HCT116 (cell line): ENCODE measurements around the gene SLC8A2.

Experiments used
- CEBPB ChIP-seq: IDR thresholded peaks from 2 replicates; pipeline ENCODE4 v1.6.1; 2012; ENCODE audit warnings: low read depth
- EGR1 ChIP-seq: IDR thresholded peaks from 2 replicates; pipeline ENCODE4 v1.6.1; 2012; ENCODE audit warnings: low read depth
- ELF1 ChIP-seq: IDR thresholded peaks from 2 replicates; pipeline ENCODE4 v1.6.1; 2012; ENCODE audit warnings: low read depth, borderline replicate concordance
- EZH2 ChIP-seq: fragments of 200-600 bp; sonication (generic); IDR thresholded peaks from 2 replicates; pipeline ENCODE4 v1.6.1; 2017; ENCODE audit warnings: antibody characterized with exemption, mixed run types
- EZH2phosphoT487 ChIP-seq: fragments of 200-600 bp; IDR thresholded peaks from 2 replicates; pipeline ENCODE4 v1.6.1; 2018; ENCODE audit warnings: antibody characterized with exemption, borderline replicate concordance
- POLR2A ChIP-seq: IDR thresholded peaks from 2 replicates; pipeline ENCODE4 v1.7.0; 2011; ENCODE audit warnings: borderline replicate concordance; ENCODE audit not compliant: insufficient read depth, insufficient read length; ENCODE audit errors: extremely low read depth
- POLR2AphosphoS5 ChIP-seq: IDR thresholded peaks from 2 replicates; pipeline ENCODE4 v1.6.1; 2011; ENCODE audit warnings: mild to moderate bottlenecking, low read depth, low read length, moderate library complexity
- RAD21 ChIP-seq: IDR thresholded peaks from 2 replicates; pipeline ENCODE4 v1.6.1; 2012; ENCODE audit warnings: low read depth, mild to moderate bottlenecking
- SP1 ChIP-seq: IDR thresholded peaks from 2 replicates; pipeline ENCODE4 v1.6.1; 2012; ENCODE audit warnings: low read depth
- TF ChIP-seq, protein P1 (sequence below), 3 experiments: fragments of 200-600 bp in 1 of 3; sonication (generic) in 1 of 3; IDR thresholded peaks in 2 of 3; conservative IDR thresholded peaks in 1 of 3; 2 replicates each; pipeline ENCODE4 v1.5.1; 2012 to 2017; ENCODE audit warnings: low read depth in 2 of 3, low read length in 2 of 3, antibody characterized with exemption in 1 of 3, borderline replicate concordance in 1 of 3, control low read depth in 1 of 3, mild to moderate bottlenecking in 1 of 3, mixed read lengths in 1 of 3, mixed run types in 1 of 3, moderate library complexity in 1 of 3; ENCODE audit not compliant: insufficient read depth in 1 of 3
- TF ChIP-seq, protein P2 (sequence below): IDR thresholded peaks from 2 replicates; pipeline ENCODE4 v1.6.1; 2012

DNA sequence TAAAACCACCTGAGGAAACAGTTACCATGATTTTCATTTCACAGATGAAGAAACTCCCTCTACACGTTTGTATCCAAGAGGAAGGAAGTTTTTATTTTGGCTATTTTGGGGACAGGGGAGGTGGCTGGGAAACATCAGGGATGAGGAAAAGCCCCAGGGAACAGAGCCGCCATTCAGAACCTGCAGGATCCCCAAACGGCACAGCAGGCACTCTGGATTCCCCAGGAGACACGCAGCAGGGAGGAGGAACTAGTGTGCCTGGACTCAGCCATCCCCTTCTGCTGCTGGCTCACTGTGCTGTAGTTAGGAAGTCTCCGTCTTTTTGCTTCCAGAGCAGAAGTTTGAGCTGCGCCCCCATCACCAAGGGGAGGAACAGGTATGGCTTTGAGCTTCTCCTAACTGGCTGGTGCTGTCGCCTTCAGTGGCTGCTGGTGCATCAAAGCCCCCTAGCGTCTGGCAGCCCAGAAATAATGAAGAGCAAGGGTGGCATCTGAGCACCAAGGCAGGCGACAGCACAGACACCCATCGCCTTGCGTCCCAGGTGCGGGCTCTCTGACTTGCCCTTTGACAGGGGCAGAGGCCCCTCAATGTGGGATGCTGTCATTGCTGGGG, 38.9 kb upstream of the SLC8A2 start:
- no peak for TF ChIP-seq EZH2
- no peak for TF ChIP-seq POLR2A
- TF ChIP-seq, protein P1, sequence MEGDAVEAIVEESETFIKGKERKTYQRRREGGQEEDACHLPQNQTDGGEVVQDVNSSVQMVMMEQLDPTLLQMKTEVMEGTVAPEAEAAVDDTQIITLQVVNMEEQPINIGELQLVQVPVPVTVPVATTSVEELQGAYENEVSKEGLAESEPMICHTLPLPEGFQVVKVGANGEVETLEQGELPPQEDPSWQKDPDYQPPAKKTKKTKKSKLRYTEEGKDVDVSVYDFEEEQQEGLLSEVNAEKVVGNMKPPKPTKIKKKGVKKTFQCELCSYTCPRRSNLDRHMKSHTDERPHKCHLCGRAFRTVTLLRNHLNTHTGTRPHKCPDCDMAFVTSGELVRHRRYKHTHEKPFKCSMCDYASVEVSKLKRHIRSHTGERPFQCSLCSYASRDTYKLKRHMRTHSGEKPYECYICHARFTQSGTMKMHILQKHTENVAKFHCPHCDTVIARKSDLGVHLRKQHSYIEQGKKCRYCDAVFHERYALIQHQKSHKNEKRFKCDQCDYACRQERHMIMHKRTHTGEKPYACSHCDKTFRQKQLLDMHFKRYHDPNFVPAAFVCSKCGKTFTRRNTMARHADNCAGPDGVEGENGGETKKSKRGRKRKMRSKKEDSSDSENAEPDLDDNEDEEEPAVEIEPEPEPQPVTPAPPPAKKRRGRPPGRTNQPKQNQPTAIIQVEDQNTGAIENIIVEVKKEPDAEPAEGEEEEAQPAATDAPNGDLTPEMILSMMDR (IDR thresholded peaks at IDR 0.05 in 2 of 3, conservative IDR thresholded peaks at IDR 0.05 in 1 of 3; ENCODE audit: borderline replicate concordance in 1 of 3, insufficient read depth in 1 of 3, low read depth in 2 of 3, low read length in 2 of 3) = no peak
- no peak for TF ChIP-seq CEBPB
- no peak for TF ChIP-seq POLR2AphosphoS5
- TF ChIP-seq SP1 = no peak
- no peak for TF ChIP-seq RAD21
- no peak for TF ChIP-seq EGR1
- no peak for TF ChIP-seq EZH2phosphoT487
- TF ChIP-seq ELF1 = no peak
- TF ChIP-seq, protein P2, sequence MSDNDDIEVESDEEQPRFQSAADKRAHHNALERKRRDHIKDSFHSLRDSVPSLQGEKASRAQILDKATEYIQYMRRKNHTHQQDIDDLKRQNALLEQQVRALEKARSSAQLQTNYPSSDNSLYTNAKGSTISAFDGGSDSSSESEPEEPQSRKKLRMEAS = no peak
